ENCODE measurements around the gene ATP1A2.

GRCh38 chr1:160101037-160101716 lies 14.4 kb upstream of the ATP1A2 start:
- TF ChIP-seq POLR2AphosphoS5 (IDR thresholded peaks at IDR 0.05; ENCODE audit: low read depth, low read length): no peak
- TF ChIP-seq CTCF (IDR thresholded peaks at IDR 0.05): peak; percentile 95

Data from Panc1 (cell line).